PC-3 (cell line): Measurements from ENCODE around the gene RBM11.

Source experiments
- EZH2 ChIP-seq: fragments of 300-600 bp; sonication (generic); IDR thresholded peaks from one replicate; pipeline ENCODE4 v1.6.1; 2017; ENCODE audit warnings: antibody characterized with exemption, mild to moderate bottlenecking, low read length; ENCODE audit not compliant: unreplicated experiment
- EZH2phosphoT487 ChIP-seq: fragments of 300-600 bp; sonication (generic); IDR thresholded peaks from 2 replicates; pipeline ENCODE4 v1.6.1; 2018; ENCODE audit warnings: mild to moderate bottlenecking, antibody characterized with exemption, low read length, borderline replicate concordance
- TF ChIP-seq, protein P1 (sequence below): fragments of 300-600 bp; sonication (generic); conservative IDR thresholded peaks from 2 replicates; pipeline ENCODE4 v1.5.1; 2017; ENCODE audit warnings: antibody characterized with exemption, low read depth, mild to moderate bottlenecking, low read length

DNA sequence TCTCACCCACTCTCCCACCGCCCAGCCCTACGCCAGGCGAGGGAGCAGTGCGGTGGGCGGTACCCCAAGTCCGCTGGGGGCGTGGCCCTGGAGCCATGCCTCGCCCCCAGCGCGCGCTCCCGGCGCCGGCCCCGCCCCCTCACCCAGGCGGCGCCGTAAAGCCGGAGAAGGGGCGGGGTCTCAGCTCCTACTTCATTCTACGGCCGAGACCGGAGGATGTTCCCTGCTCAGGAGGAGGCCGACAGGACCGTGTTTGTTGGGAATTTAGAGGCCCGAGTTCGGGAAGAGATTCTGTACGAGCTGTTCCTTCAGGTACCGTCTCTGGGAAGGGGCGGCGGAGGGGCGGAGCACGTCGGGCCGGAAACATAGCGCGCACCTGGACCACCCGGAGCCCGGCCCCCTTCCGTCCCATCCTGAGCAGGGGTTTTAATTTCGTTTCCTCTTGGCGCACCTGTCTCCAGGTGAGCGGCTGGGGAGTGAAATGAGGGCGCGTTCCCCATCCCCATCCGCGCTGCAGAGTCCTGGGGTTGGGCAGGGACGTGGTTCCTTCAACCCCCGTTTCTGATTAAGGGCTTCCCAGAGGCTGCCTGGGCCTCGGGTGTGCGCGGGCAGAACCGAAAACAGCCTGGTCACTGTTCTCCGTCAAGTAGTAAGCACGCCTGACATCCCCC is at the start of gene RBM11:
- TF ChIP-seq EZH2 (no peak), EZH2phosphoT487 (no peak)
- TF ChIP-seq, protein P1, sequence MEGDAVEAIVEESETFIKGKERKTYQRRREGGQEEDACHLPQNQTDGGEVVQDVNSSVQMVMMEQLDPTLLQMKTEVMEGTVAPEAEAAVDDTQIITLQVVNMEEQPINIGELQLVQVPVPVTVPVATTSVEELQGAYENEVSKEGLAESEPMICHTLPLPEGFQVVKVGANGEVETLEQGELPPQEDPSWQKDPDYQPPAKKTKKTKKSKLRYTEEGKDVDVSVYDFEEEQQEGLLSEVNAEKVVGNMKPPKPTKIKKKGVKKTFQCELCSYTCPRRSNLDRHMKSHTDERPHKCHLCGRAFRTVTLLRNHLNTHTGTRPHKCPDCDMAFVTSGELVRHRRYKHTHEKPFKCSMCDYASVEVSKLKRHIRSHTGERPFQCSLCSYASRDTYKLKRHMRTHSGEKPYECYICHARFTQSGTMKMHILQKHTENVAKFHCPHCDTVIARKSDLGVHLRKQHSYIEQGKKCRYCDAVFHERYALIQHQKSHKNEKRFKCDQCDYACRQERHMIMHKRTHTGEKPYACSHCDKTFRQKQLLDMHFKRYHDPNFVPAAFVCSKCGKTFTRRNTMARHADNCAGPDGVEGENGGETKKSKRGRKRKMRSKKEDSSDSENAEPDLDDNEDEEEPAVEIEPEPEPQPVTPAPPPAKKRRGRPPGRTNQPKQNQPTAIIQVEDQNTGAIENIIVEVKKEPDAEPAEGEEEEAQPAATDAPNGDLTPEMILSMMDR = no peak
